Stomach (tissue), 9 donors: ENCODE measurements around the gene ZNF32. TPM values are rescaled to one million over a fixed set of nuclear protein-coding genes. Genes with fewer than 3 reads are reported as not detected.

Source experiments
- DNase-seq, 2 donors: peaks; one replicate each; pipeline versions ENCODE4 v3.0.0 to v3.0.0-alpha.2; 2013 to 2019
- H3K27ac ChIP-seq, 5 donors: fragments of 200-600 bp in 4 of 5; sonication (generic) in 4 of 5; one replicate each; pipeline ENCODE4 v1.5.1; 2013 to 2019; ENCODE audit warnings: mild to moderate bottlenecking in 1 of 5, moderate library complexity in 1 of 5
- H3K27me3 ChIP-seq, 3 donors: fragments of 200-600 bp; sonication (generic); one replicate each; pipeline ENCODE4 v1.5.1; 2017 to 2019; ENCODE audit warnings: mixed run types in 1 of 3
- H3K36me3 ChIP-seq, 4 donors: fragments of 200-600 bp; sonication (generic); 1 replicate in 3 of 4; 2 replicates in 1 of 4; pipeline ENCODE4 v1.5.1; 2016 to 2019
- H3K4me1 ChIP-seq, 4 donors: fragments of 200-600 bp; sonication (generic); one replicate each; pipeline ENCODE4 v1.5.1; 2016 to 2019
- H3K4me3 ChIP-seq, 4 donors: fragments of 200-600 bp; sonication (generic) in 3 of 4; one replicate each; pipeline ENCODE4 v1.5.1; 2016 to 2019; ENCODE audit warnings: mild to moderate bottlenecking in 1 of 4
- H3K9me3 ChIP-seq, 4 donors: fragments of 200-600 bp; sonication (generic); one replicate each; pipeline ENCODE4 v1.5.1; 2016 to 2019
- EP300 ChIP-seq: sonication (generic); formaldehyde crosslinking; IDR thresholded peaks from one replicate; pipeline ENCODE4 v1.6.1; 2017; ENCODE audit warnings: antibody characterized with exemption
- POLR2A ChIP-seq, 4 donors: fragments of 450-650 bp; IDR thresholded peaks; one replicate each; pipeline ENCODE4 v1.6.1; 2016; ENCODE audit warnings: antibody characterized with exemption in 4 of 4, control low read depth in 2 of 4, mild to moderate bottlenecking in 1 of 4, moderate library complexity in 1 of 4
- POLR2AphosphoS5 ChIP-seq, 3 donors: sonication (generic); formaldehyde crosslinking; IDR thresholded peaks; one replicate each; pipeline ENCODE4 v1.6.1; 2016; ENCODE audit warnings: antibody characterized with exemption in 3 of 3
- WGBS, 5 donors: extraction: QIAGEN DNeasy Blood & Tissue Kit in 3 of 5; methylation state at CpG; one replicate each; pipeline versions ENCODE4 v1.1.5 to v1.1.7; 2013 to 2018; 5-methylcytosine and 5-hydroxymethylcytosine counted together
- intact Hi-C: fragments of 100-400 bp; cut with DNase I; formaldehyde crosslinking; loops from one replicate; pipeline ENCODE4 v1.15.1; 2023; ENCODE audit warnings: low total_unique reads
- polyA plus RNA-seq, 3 donors: library from polyadenylated mRNA; stranded (reverse); fragments of 200-250 nt; gene quantifications; one replicate each; pipeline ENCODE4 v1.2.3, GENCODE V29; 2013
- total RNA-seq, 5 donors: library from RNA; depleted of rRNA; stranded (reverse); fragments of >200 nt; gene quantifications; one replicate each; pipeline versions ENCODE4 v1.1.0 to v1.2.3, GENCODE V29; 2014 to 2016
- TF ChIP-seq, protein P1 (sequence below), 7 experiments: fragments of 450-650 bp in 4 of 7; fragments of 200-600 bp in 3 of 7; sonication (generic) in 3 of 7; IDR thresholded peaks; one replicate each; pipeline ENCODE4 v1.5.1; 2016 to 2019; ENCODE audit warnings: antibody characterized with exemption in 7 of 7, control low read depth in 2 of 7, mild to moderate bottlenecking in 1 of 7
- donor health status: healthy with polysubstance abuse.
- donor health status: Bipolar disorder and iron deficiency.
- donor health status: healthy.

The ZNF32 gene
- total and polyA plus RNA-seq, 8 donors: 8.7 to 75.9 (median 51.2) TPM

DNA sequence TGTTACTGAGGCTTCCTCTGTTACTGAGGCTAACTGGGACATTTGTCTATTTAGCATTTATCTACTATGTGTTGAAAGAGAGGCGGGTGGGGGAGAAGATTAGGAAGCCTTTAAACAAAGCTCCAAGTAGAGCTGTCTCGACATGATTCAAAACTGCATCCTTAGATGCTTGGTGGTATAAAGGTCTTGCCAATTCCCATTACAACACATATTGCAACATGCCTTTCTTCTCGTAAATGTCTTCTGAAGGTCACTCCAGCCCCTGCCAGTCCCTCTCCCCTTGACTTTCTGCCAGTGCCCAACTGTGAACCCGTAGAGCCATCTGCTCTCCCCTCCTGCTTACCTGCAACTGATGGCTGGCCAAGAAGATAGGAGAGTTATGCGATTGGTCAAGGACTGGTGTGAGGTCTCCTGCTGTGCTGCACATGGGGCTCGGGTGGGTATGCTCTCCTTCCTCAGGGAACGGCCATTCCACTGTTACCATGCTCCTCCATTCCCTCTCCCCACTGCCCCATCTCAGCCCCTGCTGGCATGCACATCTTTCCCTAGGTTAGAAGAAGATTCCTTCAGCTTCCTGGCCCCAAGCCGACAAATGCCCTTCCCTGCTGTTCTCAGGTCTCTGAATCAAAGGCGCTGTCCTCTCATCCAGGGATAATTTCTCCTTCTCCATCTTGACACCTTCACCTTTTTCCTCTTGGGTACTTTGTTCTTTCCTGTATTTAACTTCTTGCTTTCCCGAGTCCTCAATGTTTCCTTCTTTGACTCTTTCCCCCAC is 43.6 kb upstream of the ZNF32 start:
- Histone ChIP-seq H3K4me3 (no peak overlapping the region), H3K27me3 (no peaks in the 10 kb centered on the region), H3K27ac (no peak overlapping the region), H3K9me3 (no peaks in the 10 kb centered on the region), H3K4me1 (peaks cover 9 to 27% (median 13%) of the 10 kb centered on the region in 4 donors), H3K36me3 (no peaks in the 10 kb centered on the region)
- WGBS, 5 donors: 82 to 90% (median 85%) methylated on average over 10 of the region's 10 CpGs
- TF ChIP-seq EP300 (no peak), POLR2AphosphoS5 (IDR thresholded peaks at IDR 0.05) (no peak), POLR2A (IDR thresholded peaks at IDR 0.05) (no peak)
- TF ChIP-seq, protein P1, sequence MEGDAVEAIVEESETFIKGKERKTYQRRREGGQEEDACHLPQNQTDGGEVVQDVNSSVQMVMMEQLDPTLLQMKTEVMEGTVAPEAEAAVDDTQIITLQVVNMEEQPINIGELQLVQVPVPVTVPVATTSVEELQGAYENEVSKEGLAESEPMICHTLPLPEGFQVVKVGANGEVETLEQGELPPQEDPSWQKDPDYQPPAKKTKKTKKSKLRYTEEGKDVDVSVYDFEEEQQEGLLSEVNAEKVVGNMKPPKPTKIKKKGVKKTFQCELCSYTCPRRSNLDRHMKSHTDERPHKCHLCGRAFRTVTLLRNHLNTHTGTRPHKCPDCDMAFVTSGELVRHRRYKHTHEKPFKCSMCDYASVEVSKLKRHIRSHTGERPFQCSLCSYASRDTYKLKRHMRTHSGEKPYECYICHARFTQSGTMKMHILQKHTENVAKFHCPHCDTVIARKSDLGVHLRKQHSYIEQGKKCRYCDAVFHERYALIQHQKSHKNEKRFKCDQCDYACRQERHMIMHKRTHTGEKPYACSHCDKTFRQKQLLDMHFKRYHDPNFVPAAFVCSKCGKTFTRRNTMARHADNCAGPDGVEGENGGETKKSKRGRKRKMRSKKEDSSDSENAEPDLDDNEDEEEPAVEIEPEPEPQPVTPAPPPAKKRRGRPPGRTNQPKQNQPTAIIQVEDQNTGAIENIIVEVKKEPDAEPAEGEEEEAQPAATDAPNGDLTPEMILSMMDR (IDR thresholded peaks at IDR 0.05): no peak
- intact Hi-C loops: no loop called here
- DNase-seq: no peak

DNA sequence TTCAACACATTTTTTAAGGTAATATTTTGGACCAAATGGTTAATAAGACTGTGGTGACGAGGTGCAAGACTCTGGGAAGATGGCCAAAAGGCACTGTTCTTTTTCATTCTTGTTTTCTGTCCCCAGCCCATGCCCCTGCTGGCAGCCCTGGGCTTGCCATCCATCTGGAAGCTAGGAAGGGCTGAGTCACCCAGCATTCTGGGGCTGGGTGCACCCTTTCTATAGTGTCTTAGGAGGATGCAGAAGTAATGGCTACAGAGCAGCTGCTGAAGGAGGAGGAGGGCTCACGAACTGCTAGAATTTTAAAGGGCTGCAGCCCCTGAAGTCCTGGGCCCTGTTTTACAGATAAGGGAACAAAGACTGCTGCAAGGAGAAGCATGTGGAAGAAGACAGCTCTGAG is 42.8 kb upstream of the ZNF32 start:
- Histone ChIP-seq H3K4me1 (peaks cover 9 to 27% (median 13%) of the 10 kb centered on the region in 4 donors), H3K9me3 (no peaks in the 10 kb centered on the region), H3K27ac (no peak overlapping the region), H3K36me3 (no peaks in the 10 kb centered on the region), H3K27me3 (no peaks in the 10 kb centered on the region), H3K4me3 (no peak overlapping the region)
- intact Hi-C loops: no loop called here
- no peak for TF ChIP-seq EP300
- TF ChIP-seq, protein P1 (IDR thresholded peaks at IDR 0.05): no peak
- 52 to 69% (median 68%) methylated on average over 2 of the region's 2 CpGs for WGBS, 5 donors
- DNase-seq: no peak

DNA sequence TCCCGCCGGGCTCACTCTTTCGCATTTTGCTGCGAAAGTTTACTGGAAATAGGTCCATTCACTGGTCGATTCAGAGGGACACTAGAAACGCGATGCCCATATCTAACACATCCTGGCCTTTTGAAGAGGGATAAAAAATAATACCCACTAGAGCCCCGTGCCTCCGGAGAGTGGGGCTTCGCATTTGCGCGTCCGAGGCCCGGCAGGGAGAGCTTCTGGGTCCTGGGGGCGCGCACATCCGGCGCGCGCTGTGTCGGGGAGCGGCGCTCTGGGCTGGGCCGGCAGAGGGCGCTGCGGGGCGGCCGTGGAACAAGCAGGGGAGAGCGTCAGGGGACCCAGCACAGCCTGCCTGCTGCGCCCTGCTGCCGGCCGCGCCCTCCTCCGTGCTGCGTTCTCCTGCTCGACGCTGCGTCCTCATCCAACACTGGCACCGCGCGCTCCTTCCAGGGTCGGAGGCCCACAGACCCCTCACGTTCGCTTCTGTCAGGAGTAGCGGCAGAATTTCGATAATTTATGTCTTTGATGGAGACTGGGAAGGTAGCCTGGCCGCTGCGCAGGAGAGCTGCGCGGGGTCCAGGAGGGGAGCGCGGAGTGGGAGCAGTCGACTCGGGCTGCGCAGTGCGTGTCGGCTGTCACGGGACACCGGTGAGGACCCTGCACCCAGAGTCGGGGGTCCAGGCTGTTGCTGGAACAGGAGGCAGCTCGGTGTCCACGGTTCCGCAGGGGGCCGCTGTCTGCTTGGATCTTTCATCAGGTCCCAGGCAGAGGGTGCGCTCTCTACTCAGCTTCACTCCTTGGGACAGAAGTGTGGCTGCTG is 41.5 kb upstream of the ZNF32 start:
- peak; percentile 84 to 96 for DNase-seq
- 1 to 2% (median 2%) methylated on average over 21 to 65 of the region's 65 CpGs for WGBS, 5 donors
- peak overlapping the region; percentile 50 to 60 (median 56) for H3K4me3 ChIP-seq
- TF ChIP-seq POLR2A (IDR thresholded peaks at IDR 0.05): no peak
- TF ChIP-seq POLR2AphosphoS5 (IDR thresholded peaks at IDR 0.05): peak in 2 of 3 donors; percentile 11 to 68
- TF ChIP-seq, protein P1 (IDR thresholded peaks at IDR 0.05): peak in 5 of 7 experiments; percentile 82 to 97 (median 91)
- peak overlapping the region; percentile 27 to 86 (median 80) for H3K27ac ChIP-seq
- H3K36me3 ChIP-seq: no peaks in the 10 kb centered on the region
- H3K27me3 ChIP-seq: no peaks in the 10 kb centered on the region
- no peaks in the 10 kb centered on the region for H3K9me3 ChIP-seq
- H3K4me1 ChIP-seq: peaks cover 9 to 32% (median 13%) of the 10 kb centered on the region in 4 donors
- intact Hi-C loops: loop anchor here (5.0 kb wide), 1 partner anchor 697 kb away; the partner anchor contains the start of gene CXCL12

DNA sequence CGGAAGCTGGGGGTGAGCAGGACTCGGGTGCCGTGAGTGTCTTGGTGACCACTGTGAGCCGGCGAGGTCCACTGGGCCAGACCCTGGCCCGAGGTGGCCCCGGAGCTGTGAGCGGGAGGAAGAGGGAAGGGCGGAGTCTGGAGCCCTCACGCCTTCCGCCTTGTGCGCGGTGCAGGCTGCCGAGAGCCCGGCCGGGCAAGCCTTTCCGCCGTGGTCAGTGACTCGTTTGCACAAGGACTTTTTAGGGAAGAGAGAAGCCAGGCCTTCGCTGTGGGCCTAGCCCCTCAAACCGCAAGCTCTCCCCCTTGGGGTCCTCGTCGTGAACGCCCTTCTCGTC is 40.9 kb upstream of the ZNF32 start:
- 1 to 6% (median 2%) methylated on average over 10 to 25 of the region's 25 CpGs for WGBS, 5 donors
- H3K4me1 ChIP-seq: peaks cover 9 to 32% (median 13%) of the 10 kb centered on the region in 4 donors
- H3K36me3 ChIP-seq: no peaks in the 10 kb centered on the region
- H3K27ac ChIP-seq: peak overlapping the region; percentile 12 to 86 (median 80)
- peak overlapping the region; percentile 50 to 60 (median 56) for H3K4me3 ChIP-seq
- no peaks in the 10 kb centered on the region for H3K9me3 ChIP-seq
- TF ChIP-seq POLR2AphosphoS5 (IDR thresholded peaks at IDR 0.05) (peak in 1 of 3 donors; percentile 15), EP300 (no peak)
- intact Hi-C loops: loop anchor here (5.0 kb wide), 1 partner anchor 698 kb away; the partner anchor contains the start of gene CXCL12
- peak; percentile 68 to 83 for DNase-seq
- no peaks in the 10 kb centered on the region for H3K27me3 ChIP-seq
